ENCODE results near the gene TEX13C.

TEX13C gene

DNA sequence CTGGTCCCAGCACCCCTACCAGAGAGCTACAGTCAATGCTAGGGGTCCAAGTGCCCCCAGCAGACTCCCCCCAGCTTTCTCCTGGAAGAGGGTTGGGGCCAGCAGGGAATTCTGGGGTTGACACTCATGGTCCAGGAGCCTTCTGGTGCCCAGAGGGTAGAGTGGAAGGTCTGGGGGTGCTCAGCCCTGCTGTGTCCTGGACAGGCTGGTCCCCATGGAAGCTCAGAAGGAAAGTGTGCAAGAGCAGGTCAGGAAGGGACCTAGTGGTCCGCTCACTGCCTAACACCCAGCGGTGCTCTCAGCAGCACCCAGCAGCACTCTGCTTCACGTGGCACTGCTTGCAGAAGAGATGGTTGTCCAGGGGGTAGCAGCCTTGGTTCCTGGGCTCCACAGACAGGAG lies 6.9 kb downstream of the TEX13C start:
- no peak for DNase-seq (ENCODE audit: low read depth)
- no peak for TF ChIP-seq CTCF (IDR thresholded peaks at IDR 0.05; ENCODE audit: insufficient read depth, low read depth, low read length, missing control alignments)
- H3K4me3 ChIP-seq (ENCODE audit: low read length): no peak overlapping the region

DNA sequence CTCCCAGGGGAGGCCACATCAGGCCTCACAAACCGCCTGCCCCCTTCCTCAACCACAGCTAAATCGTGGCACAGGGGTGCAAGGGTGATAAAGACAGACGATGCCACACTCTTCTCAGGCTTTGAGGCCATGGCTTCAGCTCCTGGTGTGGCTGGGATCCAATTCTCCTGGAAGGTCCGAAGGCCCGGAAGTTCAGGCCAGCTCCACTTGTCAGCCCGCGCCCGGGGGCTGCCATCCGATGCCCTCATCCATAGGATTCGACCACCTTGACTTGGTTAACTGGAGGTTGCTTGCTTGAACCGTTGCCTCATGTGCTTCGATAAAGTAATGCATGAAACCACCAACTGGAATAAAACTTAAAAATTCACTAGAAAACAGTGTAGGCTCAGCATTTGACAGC lies 8.2 kb downstream of the TEX13C start:
- H3K4me3 ChIP-seq (ENCODE audit: low read length): no peak overlapping the region
- TF ChIP-seq CTCF (IDR thresholded peaks at IDR 0.05; ENCODE audit: insufficient read depth, low read depth, low read length, missing control alignments): no peak
- DNase-seq (ENCODE audit: low read depth): no peak

DNA sequence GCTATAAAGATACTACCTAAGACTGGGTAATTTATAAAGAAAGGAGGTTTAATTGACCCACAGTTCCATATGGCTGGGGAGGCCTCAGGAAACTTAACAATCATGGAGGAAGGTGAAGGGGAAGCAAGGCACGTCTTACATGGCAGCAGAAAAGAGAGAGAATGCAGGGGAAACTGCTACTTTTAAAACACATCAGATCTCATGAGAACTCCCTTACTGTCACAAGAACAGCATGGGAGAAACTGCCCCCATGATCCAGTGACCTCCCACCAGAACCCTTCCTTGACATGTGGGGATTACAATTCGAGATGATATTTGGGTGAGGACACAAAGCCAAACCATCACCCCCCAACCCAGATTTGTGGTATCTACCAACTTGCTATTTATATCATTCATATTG lies 13.9 kb downstream of the TEX13C start:
- no peak for DNase-seq (ENCODE audit: low read depth)
- no peak overlapping the region for H3K4me3 ChIP-seq (ENCODE audit: low read length)
- TF ChIP-seq CTCF (IDR thresholded peaks at IDR 0.05; ENCODE audit: insufficient read depth, low read depth, low read length, missing control alignments): no peak

GRCh38 chrX:125340490-125340889 lies 20.8 kb downstream of the TEX13C start:
- no peak overlapping the region for H3K4me3 ChIP-seq (ENCODE audit: low read length)
- no peak for DNase-seq (ENCODE audit: low read depth)
- no peak for TF ChIP-seq CTCF (IDR thresholded peaks at IDR 0.05; ENCODE audit: insufficient read depth, low read depth, low read length, missing control alignments)

- no peak for TF ChIP-seq CTCF (IDR thresholded peaks at IDR 0.05; ENCODE audit: insufficient read depth, low read depth, low read length, missing control alignments)
- H3K4me3 ChIP-seq (ENCODE audit: low read length): no peak overlapping the region
- DNase-seq (ENCODE audit: low read depth): no peak
These were observed 54.5 kb downstream of the TEX13C start for GRCh38 chrX:125374169-125374568.

Data from epithelial cell of esophagus (primary cell).